ENCODE data around the gene SLC6A3. TPM values are rescaled to one million over a fixed set of nuclear protein-coding genes. Genes with fewer than 3 reads are reported as not detected.

The SLC6A3 gene
- total and polyA plus RNA-seq, 9 of the 15 experiments (the other 6 are each of a cell fraction or from before 2014, with no cell fraction given): not detected

- DNase-seq (ENCODE audit: extremely low read depth in 1 of 4, low spot score in 3 of 4) (no peak), ATAC-seq (no peak), FAIRE-seq (no peak)
- Histone ChIP-seq H3K36me3 (ENCODE audit: control insufficient read depth, insufficient read depth, low read length) (peaks cover 2% of the 10 kb centered on the region; the same call in 1 of the 3 replicates), H3K27ac (ENCODE audit: extremely low read depth, low read depth, low read length) (no peak overlapping the region), H3K9me1 (ENCODE audit: control insufficient read depth, insufficient read depth, low read length) (no peaks in the 10 kb centered on the region), H3K4me1 (replicated peaks in 1 of 2; ENCODE audit: control insufficient read depth in 2 of 2, insufficient read depth in 2 of 2, low read length in 2 of 2) (peaks cover 0 to 16% of the 10 kb centered on the region in 2 experiments; a peak in 1 of 5 replicates), H4K20me1 (replicated peaks; ENCODE audit: control insufficient read depth, insufficient read depth, low read length) (peaks cover 5% of the 10 kb centered on the region; the same call in 1 of the 2 replicates), H3K79me2 (ENCODE audit: control insufficient read depth, insufficient read depth, low read length) (no peaks in the 10 kb centered on the region), H3K4me3 (no peak overlapping the region), H3K9me3 (replicated peaks; ENCODE audit: control insufficient read depth, insufficient read depth, low read depth, low read length) (no peaks in the 10 kb centered on the region), H3K27me3 (ENCODE audit: control insufficient read depth in 2 of 2, insufficient read depth in 2 of 2, low read length in 2 of 2) (no peaks in the 10 kb centered on the region), H3K4me2 (ENCODE audit: insufficient read depth, low read length) (no peak overlapping the region), H3K9ac (ENCODE audit: insufficient read depth in 1 of 2, low read depth in 2 of 2, low read length in 2 of 2) (no peak overlapping the region), H2AFZ (ENCODE audit: low read depth, low read length) (no peak overlapping the region)
- 55% methylated on average over 23 of the region's 23 CpGs for WGBS (ENCODE audit: insufficient coverage, low coverage, missing lambda C conversion rate)
- CTCF ChIA-PET (ENCODE audit: low intra/inter-chr PET ratio): interaction anchor here (0.7 kb wide), 1 partner anchor 258 kb away, joined by 3 read pairs; no protein-coding TSS in a partner anchor
- intact Hi-C loops (cut with micrococcal nuclease): no loop called here
- POLR2A ChIA-PET: no interaction called here
- in situ Hi-C loops (cut with MboI): no loop called here
- no TSS peak for BruUV-seq (replicated peaks)
- TF ChIP-seq POLR2G (IDR thresholded peaks at IDR 0.05; ENCODE audit: low read depth, low read length) (0 out of 2 replicates have a peak, but pooled peaks have one; percentile 29), E2F6 (IDR thresholded peaks at IDR 0.05; ENCODE audit: borderline replicate concordance in 1 of 2, extremely low read depth in 1 of 2, insufficient read depth in 1 of 2, insufficient read length in 1 of 2, low read depth in 1 of 2, low read length in 1 of 2, poor library complexity in 1 of 2, severe bottlenecking in 1 of 2) (no peak), ZNF561 (CRISPR knock-in tag; conservative IDR thresholded peaks at IDR 0.05) (no peak), RNF219 (CRISPR knock-in tag; IDR thresholded peaks at IDR 0.05) (no peak), KLF16 (IDR thresholded peaks at IDR 0.05) (no peak), BHLHE40 (IDR thresholded peaks at IDR 0.05; ENCODE audit: low read length) (no peak), ZNF707 (CRISPR knock-in tag; conservative IDR thresholded peaks at IDR 0.05) (no peak), THAP12 (CRISPR knock-in tag; IDR thresholded peaks at IDR 0.05) (no peak), ZNF76 (CRISPR knock-in tag; IDR thresholded peaks at IDR 0.05; ENCODE audit: borderline replicate concordance) (no peak), FOXA3 (CRISPR knock-in tag; conservative IDR thresholded peaks at IDR 0.05 in 1 of 2, IDR thresholded peaks at IDR 0.05 in 1 of 2) (no peak)
These were observed 27.9 kb upstream of the SLC6A3 start for GRCh38 chr5:1472964-1473628.
